Ectodermal cell (in vitro differentiated cells): ENCODE data around the gene ACOX3.

Experiments
- H3K27ac ChIP-seq: 2 replicates; pipeline ENCODE4 v1.7.0; 2013; ENCODE audit warnings: mild to moderate bottlenecking, low read depth, low read length; ENCODE audit not compliant: insufficient read depth, poor library complexity, severe bottlenecking
- H3K27me3 ChIP-seq: 2 replicates; pipeline ENCODE4 v1.7.0; 2013; ENCODE audit warnings: mild to moderate bottlenecking, low read length; ENCODE audit not compliant: insufficient read depth, control insufficient read depth, poor library complexity, severe bottlenecking
- H3K36me3 ChIP-seq: one replicate; pipeline ENCODE4 v1.7.0; 2013; ENCODE audit warnings: low read length; ENCODE audit not compliant: control insufficient read depth, insufficient read depth
- H3K4me1 ChIP-seq: one replicate; pipeline ENCODE4 v1.7.0; 2013; ENCODE audit warnings: low read length; ENCODE audit not compliant: control insufficient read depth, insufficient read depth
- H3K4me3 ChIP-seq: 2 replicates; pipeline ENCODE4 v1.7.0; 2013; ENCODE audit warnings: low read depth, low read length, control low read depth; ENCODE audit not compliant: insufficient read depth
- H3K9me3 ChIP-seq: 2 replicates; pipeline ENCODE4 v1.7.0; 2013; ENCODE audit warnings: mild to moderate bottlenecking, low read length, moderate library complexity; ENCODE audit not compliant: control insufficient read depth
- WGBS, 2 experiments: methylation state at CpG; one replicate each; pipeline ENCODE4 v1.1.7; 2013; ENCODE audit warnings: missing lambda C conversion rate in 2 of 2; 5-methylcytosine and 5-hydroxymethylcytosine counted together

Gene ACOX3

DNA sequence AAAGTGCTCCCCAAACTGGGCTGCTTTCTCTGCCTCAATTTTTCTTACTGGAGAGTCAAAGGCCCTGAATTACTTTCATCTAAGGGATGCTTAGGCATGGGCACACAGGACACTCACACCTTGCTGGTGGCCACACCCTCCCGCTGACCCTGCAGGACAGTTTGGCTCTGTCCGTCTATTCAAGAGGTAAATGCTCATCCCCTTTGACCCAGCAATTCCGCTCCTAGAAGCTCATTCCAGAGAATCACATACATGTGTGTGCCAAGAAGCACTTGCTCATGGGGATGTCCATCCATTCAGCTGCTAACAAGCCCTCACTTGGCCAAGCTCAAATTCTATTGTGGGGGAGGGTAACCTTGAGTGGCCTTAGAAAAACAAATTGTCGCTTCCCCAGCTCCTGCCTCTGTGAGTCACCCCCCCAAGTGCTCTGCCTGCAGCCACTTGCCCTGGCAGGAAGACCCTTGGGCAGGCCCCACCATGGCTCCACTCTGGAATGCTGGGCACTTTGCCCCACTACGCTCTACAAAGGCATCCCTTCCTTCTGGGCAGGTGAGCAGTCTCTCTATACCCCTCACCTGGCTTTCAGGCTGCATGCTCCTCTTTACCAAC, 116.5 kb downstream of the ACOX3 start:
- WGBS, 2 experiments = 94% methylated on average over 5 of the region's 5 CpGs
- no peaks in the 10 kb centered on the region for H3K4me1 ChIP-seq
- H3K4me3 ChIP-seq = no peak overlapping the region
- no peaks in the 10 kb centered on the region for H3K27me3 ChIP-seq
- H3K27ac ChIP-seq = no peak overlapping the region
- no peaks in the 10 kb centered on the region for H3K36me3 ChIP-seq
- H3K9me3 ChIP-seq = no peaks in the 10 kb centered on the region

DNA sequence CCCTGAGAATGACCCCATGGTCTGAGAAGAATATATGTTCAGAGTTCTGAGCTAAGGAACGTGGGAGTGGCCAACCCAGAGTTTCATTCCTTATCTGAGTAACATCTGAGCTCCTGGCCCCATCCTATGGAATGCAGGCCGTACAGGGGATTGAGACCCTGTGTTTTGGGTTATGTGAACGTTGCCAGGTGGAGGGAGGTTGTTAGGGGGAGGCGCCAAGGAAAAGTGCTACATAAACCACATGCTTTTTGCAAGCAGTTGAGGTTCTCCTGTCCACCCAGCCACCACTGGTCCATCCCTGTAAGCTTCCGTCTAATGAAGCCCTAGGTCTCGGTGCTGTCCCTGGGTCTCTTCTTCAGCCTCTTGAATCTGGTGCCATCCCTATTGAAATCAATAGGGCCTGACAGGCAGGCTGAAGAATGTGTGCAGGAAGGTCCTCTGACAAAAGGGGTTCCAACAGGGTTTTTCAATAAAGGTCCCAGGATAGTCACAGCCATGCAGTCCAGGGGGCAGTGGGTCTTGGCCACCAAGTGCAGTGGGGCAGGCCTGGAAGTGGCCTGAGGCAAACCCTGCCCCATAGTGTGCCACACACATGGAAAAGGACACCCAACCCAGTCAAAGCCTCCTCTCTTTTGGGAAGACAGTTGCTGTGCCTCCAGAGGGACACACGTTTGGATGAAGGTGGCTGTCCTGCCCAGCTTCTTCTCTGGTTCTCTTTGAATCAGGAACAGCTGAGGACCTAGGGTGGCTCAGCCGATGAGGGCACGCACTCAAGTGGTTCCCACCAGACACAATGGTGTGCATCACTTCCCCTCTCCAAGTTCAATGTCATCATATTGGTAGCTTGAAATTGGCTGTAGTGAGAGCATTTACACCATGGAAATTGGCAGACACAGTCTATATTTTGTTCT, 117.5 kb downstream of the ACOX3 start:
- WGBS, 2 experiments = 88 to 91% methylated on average over 9 of the region's 9 CpGs
- no peaks in the 10 kb centered on the region for H3K4me1 ChIP-seq
- no peaks in the 10 kb centered on the region for H3K36me3 ChIP-seq
- no peaks in the 10 kb centered on the region for H3K9me3 ChIP-seq
- H3K27me3 ChIP-seq = no peaks in the 10 kb centered on the region
- no peak overlapping the region for H3K27ac ChIP-seq
- H3K4me3 ChIP-seq = no peak overlapping the region

GRCh38 chr4:8321771-8322170, 118.8 kb downstream of the ACOX3 start:
- no peak overlapping the region for H3K27ac ChIP-seq
- H3K36me3 ChIP-seq = no peaks in the 10 kb centered on the region
- no peaks in the 10 kb centered on the region for H3K9me3 ChIP-seq
- H3K27me3 ChIP-seq = no peaks in the 10 kb centered on the region
- H3K4me1 ChIP-seq = no peaks in the 10 kb centered on the region
- 65 to 77% methylated on average over 3 to 5 of the region's 5 CpGs for WGBS, 2 experiments
- no peak overlapping the region for H3K4me3 ChIP-seq

DNA sequence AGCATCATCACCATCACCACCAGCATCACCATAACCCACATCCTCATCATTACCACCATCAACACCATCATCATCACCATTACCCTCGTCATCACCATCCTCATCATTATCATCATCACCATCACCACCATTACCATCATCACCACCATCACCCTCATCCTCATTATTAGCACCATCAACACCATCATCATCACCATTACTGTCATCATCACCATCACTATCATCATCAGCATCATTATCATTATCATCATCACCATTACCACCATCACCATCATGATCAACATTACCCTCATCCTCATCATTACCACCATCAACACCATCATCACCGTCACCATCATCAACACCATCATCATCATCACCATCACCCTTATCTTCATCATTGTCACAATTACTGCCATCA, 119.3 kb downstream of the ACOX3 start:
- WGBS, 2 experiments = 92 to 94% methylated on average over 2 of the region's 2 CpGs
- no peak overlapping the region for H3K4me3 ChIP-seq
- H3K36me3 ChIP-seq = no peaks in the 10 kb centered on the region
- no peaks in the 10 kb centered on the region for H3K27me3 ChIP-seq
- H3K27ac ChIP-seq = no peak overlapping the region
- H3K9me3 ChIP-seq = no peaks in the 10 kb centered on the region
- peaks cover 5% of the 10 kb centered on the region for H3K4me1 ChIP-seq

GRCh38 chr4:8320386-8320750, 120.2 kb downstream of the ACOX3 start:
- Histone ChIP-seq H3K4me3 (no peak overlapping the region), H3K27ac (no peak overlapping the region), H3K4me1 (peaks cover 13% of the 10 kb centered on the region), H3K36me3 (no peaks in the 10 kb centered on the region), H3K9me3 (no peaks in the 10 kb centered on the region), H3K27me3 (no peaks in the 10 kb centered on the region)
- WGBS, 2 experiments = 82% methylated on average over 2 of the region's 2 CpGs

GRCh38 chr4:8319731-8320385, 120.7 kb downstream of the ACOX3 start:
- H3K4me3 ChIP-seq = no peak overlapping the region
- no peaks in the 10 kb centered on the region for H3K27me3 ChIP-seq
- H3K4me1 ChIP-seq = peaks cover 19% of the 10 kb centered on the region
- no peak overlapping the region for H3K27ac ChIP-seq
- 95 to 96% methylated on average over 13 of the region's 13 CpGs for WGBS, 2 experiments
- no peaks in the 10 kb centered on the region for H3K36me3 ChIP-seq
- H3K9me3 ChIP-seq = no peaks in the 10 kb centered on the region

DNA sequence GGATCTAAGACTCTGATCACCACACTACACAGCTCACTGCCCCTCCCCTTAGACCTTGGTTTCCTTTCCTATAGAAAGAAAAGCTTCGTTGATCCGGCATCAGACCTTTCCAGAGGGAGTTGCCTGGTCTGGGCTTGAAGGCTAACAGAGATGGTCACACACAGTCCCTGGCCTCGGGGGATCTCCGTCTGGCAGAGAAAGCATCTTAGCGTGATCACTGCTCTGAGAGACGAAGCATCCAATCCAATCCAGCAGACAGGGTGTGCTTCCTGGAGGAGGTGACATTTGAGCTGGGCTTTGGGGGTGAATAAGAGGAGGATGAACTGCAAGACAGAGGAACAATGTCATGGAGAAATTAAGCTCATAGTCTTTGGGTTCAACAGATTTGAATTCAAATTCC, 121.5 kb downstream of the ACOX3 start:
- WGBS, 2 experiments = 90 to 94% methylated on average over 6 of the region's 6 CpGs
- Histone ChIP-seq H3K27ac (no peak overlapping the region), H3K27me3 (no peaks in the 10 kb centered on the region), H3K9me3 (no peaks in the 10 kb centered on the region), H3K36me3 (no peaks in the 10 kb centered on the region), H3K4me3 (no peak overlapping the region), H3K4me1 (peaks cover 19% of the 10 kb centered on the region)

DNA sequence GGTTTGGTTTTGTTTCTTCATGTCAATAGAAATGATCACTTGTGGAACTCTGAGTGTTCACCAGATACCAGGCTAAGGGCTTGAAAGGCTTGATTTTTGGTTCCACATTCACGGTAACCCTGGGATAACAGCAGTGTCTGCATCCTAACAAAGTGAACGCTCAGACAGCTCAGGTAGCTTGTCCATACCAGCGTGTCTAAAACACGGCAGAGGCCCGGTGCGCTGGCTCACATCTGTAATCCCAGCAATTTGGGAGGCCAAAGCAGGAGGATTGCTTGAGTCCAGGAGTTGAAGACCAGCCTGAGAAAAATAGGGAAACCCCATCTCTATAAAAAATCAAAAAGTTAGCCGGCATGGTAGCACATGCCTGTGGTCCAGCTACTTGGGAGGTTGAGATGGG, 122.0 kb downstream of the ACOX3 start:
- 94 to 95% methylated on average over 7 of the region's 7 CpGs for WGBS, 2 experiments

GRCh38 chr4:8317474-8317873, 123.0 kb downstream of the ACOX3 start:
- Histone ChIP-seq H3K4me1 (peaks cover 19% of the 10 kb centered on the region), H3K27ac (no peak overlapping the region), H3K9me3 (no peaks in the 10 kb centered on the region), H3K36me3 (no peaks in the 10 kb centered on the region), H3K27me3 (no peaks in the 10 kb centered on the region), H3K4me3 (no peak overlapping the region)
- 89 to 94% methylated on average over 6 of the region's 6 CpGs for WGBS, 2 experiments

More for the DNA sequence above, 122.0 kb downstream of the ACOX3 start:
- Histone ChIP-seq H3K4me1 (peaks cover 19% of the 10 kb centered on the region), H3K27me3 (no peaks in the 10 kb centered on the region), H3K27ac (no peak overlapping the region), H3K36me3 (no peaks in the 10 kb centered on the region), H3K9me3 (no peaks in the 10 kb centered on the region), H3K4me3 (no peak overlapping the region)

- peaks cover 19% of the 10 kb centered on the region for H3K4me1 ChIP-seq
- H3K4me3 ChIP-seq = no peak overlapping the region
- H3K9me3 ChIP-seq = no peaks in the 10 kb centered on the region
- H3K27me3 ChIP-seq = no peaks in the 10 kb centered on the region
- no peak overlapping the region for H3K27ac ChIP-seq
- 91 to 95% methylated on average over 15 of the region's 15 CpGs for WGBS, 2 experiments
- H3K36me3 ChIP-seq = no peaks in the 10 kb centered on the region
Observed at GRCh38 chr4:8316911-8317351, 123.6 kb downstream of the ACOX3 start.
